ENCODE data around the gene TAS2R42.
A peak's percentile ranks its signal among the peaks of the same experiment; 100 is the strongest.

TAS2R42 gene

GRCh38 chr12:11186837-11187236 is at the start of gene TAS2R42:
TSS of gene TAS2R42 (minus strand) at chr12:11186937. CDS start at chr12:11186937, 0 bp downstream.
- no peak for DNase-seq

GRCh38 chr12:11233532-11233931 is 46.8 kb upstream of the TAS2R42 start:
- DNase-seq = no peak

- peak; percentile 32 for DNase-seq
Observed at GRCh38 chr12:11228296-11228879, 41.7 kb upstream of the TAS2R42 start.

DNA sequence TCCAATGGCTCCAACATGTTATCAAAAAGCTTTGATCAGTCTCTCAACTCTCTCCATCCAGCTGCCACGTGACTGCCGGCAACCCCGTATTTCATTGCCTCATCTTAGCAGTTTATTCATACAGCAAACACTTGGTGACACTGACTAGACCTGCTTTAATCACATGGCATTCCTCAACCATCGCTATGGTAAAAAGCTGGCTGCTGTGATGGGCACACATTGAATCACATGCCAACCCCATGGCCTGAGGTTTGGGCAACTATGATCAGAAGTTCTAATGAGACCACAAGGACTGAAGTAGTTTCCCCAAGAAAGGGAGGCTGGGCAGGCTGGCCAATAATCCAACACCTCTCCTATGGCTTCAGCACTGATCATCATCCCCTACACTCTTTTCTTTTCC is 40.6 kb upstream of the TAS2R42 start:
- no peak for DNase-seq

DNA sequence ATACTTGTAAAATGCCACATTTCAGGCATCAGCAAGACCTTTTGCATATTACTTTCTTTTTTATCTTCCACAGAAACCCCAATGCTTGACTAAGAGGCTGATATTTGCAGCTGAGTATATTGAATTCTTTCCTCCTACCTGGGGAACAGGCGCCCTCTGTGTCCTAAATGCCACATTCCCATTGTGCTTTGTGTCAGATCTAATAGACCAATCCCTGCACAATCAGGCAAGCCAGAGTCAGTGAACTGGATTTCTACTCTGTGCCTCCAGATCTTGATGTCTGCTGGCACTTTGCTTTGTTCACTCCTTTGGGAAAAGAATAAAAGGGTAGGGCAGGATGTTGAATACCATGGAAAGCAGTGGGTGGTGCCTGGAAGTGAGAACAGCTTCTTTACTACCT is 22.4 kb upstream of the TAS2R42 start:
- DNase-seq = no peak

- DNase-seq = no peak
Observed at GRCh38 chr12:11204173-11204572, 17.4 kb upstream of the TAS2R42 start.

- no peak for DNase-seq
Observed at GRCh38 chr12:11202811-11203210, 16.1 kb upstream of the TAS2R42 start.

GRCh38 chr12:11183011-11183410 is 3.7 kb downstream of the TAS2R42 start:
- no peak for DNase-seq

GRCh38 chr12:11182529-11182928 is 4.2 kb downstream of the TAS2R42 start:
- no peak for DNase-seq

DNA sequence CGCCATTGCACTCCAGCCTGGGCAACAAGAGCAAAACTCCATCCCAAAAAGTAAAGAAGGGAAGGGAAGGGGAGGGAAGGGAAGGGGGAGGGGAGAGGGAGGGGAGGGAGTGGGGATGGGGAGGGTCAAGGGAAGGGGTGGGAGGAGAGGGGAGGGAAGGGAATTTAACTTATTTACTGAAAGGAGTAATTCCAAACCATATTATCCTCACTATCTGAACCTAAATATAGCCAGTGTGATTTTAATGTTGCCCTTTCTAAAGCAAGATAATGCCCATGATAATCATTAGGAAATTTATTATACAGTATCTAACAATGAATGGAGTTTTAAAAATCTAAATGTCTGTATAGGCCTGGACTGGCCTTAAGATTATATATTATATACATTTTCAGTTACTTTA is 8.5 kb downstream of the TAS2R42 start:
- DNase-seq = no peak

DNA sequence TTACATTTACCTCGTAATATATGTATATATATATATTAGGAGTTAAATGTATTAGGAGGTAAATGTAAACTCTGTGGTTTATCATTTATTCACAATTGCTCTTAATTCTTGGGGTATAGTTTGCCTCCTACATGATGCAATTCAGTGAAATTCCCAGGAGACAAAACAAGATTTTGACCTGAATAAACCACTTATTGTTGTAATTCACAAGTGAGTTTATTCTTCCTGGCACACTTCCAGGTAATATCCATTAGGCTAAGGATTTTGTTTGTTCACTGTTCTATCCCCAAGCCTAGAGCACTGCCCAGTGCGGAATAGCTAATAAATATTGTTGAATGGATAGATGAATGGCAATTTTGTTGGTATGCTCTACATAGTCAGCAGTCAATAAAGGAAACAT is 12.7 kb downstream of the TAS2R42 start:
- no peak for DNase-seq

- no peak for DNase-seq
Observed at GRCh38 chr12:11171969-11172675, 14.6 kb downstream of the TAS2R42 start.

GRCh38 chr12:11171145-11171968 is 15.4 kb downstream of the TAS2R42 start, which contains the start of gene SMIM10L1:
TSS of gene SMIM10L1 (plus strand) at chr12:11171194. CDS start at chr12:11171357, 163 bp downstream.
- peak; percentile 92 for DNase-seq

GRCh38 chr12:11170810-11171144 is 16.0 kb downstream of the TAS2R42 start:
- DNase-seq = no peak

DNA sequence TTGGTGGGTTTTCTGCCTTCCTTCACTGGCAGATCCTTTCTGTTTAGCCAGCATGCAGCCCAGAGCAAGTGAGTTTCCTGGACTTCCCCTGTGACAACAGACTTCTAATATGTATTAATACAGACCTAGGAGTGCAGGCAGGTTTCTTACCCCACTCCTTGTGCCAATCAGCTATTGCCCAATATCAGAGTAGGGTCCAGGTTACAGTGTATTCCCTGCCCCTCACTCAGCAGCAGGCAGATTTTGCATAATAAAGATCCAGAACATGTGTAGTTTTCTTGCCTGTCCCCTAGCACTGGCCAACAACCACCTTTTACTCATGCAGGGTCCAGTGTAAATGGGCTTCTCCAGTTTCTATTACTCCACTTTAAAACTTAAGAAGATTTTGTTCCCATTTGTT is 20.4 kb downstream of the TAS2R42 start:
- DNase-seq = no peak

GRCh38 chr12:11164384-11164783 is 22.4 kb downstream of the TAS2R42 start:
- no peak for DNase-seq

DNA sequence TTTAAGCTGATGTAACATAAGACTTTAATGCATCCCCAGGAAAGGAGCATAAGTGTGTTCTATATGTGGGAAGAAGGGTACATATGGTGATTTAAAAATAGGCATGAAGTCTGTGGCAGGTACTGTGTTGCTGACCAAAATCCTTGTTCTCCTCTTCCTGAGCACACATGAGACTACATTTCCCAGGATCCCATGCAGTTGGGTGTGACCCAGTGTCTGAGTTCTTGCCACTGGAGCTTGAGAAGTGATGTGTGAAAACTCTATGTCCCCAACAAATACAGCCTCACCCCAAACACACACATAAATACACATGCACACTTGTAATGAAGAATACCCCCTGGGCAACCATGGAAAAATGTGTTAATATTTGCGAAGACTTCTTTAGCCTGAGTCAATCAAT is 24.2 kb downstream of the TAS2R42 start:
- no peak for DNase-seq

- DNase-seq = no peak
Observed at GRCh38 chr12:11158885-11159444, 27.8 kb downstream of the TAS2R42 start.

DNA sequence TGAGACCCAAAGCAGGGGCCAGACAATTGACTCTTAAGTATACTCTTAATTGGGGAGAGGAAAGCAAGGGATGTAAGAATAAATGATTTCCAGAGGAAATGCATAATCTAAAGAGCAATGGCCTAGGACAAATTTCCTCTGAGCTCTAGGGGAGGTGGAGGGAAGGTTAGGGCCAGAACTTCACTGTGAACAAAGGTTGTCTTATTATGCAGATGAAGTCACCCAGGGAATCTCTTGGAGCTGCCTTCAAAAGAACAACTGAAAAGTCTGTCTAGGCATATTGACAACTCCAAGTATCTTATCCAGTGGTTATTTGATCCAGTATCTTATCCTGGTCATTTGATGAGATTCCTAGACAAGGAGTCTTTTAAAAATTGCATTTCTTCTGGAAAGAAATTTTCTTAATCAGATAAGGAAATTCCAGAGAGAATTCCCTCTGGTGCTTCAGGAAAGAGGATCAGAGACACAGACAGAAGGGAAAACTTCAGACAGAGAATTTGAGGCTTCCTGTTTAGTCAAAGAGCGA is 32.3 kb downstream of the TAS2R42 start:
- no peak for DNase-seq

- DNase-seq = no peak
Observed at GRCh38 chr12:11152725-11153124, 34.0 kb downstream of the TAS2R42 start.

DNA sequence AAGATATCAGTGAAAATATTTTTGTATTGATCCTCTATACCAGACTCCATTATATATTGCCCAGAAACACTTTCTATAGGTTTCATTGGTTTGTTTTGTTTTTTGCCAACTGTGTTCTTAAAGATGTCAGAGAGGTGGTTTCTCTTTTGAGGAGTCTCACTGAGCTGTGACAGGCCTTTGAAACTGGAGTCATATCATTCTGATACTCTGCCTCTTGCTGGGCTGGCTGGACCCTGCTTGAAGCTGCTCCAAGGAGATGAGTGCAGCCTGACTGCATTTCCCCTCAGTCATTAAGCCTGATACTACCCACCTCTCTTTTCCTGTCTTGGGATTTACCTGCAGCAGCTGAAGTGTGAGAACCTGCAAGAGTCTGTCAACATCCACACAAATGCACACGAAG is 35.9 kb downstream of the TAS2R42 start:
- no peak for DNase-seq

GRCh38 chr12:11147420-11147819 is 39.3 kb downstream of the TAS2R42 start:
- DNase-seq = no peak

- no peak for DNase-seq
Observed at GRCh38 chr12:11144297-11144696, 42.4 kb downstream of the TAS2R42 start.
